NCI-H146 (cell line): Measurements from ENCODE around the gene IL6.
"Not testable (repeated sequence)": the region's sequence is repeated elsewhere in the genome, so short reads cannot be mapped to it uniquely, and the experiment has no call there.

ENCODE experiments used
- DNase-seq: peaks from one replicate; lab custom pipeline; 2025; lab: John Stamatoyannopoulos, UW

The IL6 gene

GRCh38 chr7:22703978-22704610 is 22.9 kb upstream of the IL6 start:
- not testable (repeated sequence) for DNase-seq

- not testable (repeated sequence) for DNase-seq
Observed at GRCh38 chr7:22704722-22705121, 22.3 kb upstream of the IL6 start.

- DNase-seq: not testable (repeated sequence)
Observed at GRCh38 chr7:22705874-22706273, 21.1 kb upstream of the IL6 start.

- not testable (repeated sequence) for DNase-seq
Observed at GRCh38 chr7:22707026-22707691, 19.8 kb upstream of the IL6 start.

- DNase-seq: not testable (repeated sequence)
Observed at GRCh38 chr7:22708214-22708613, 18.8 kb upstream of the IL6 start.

- not testable (repeated sequence) for DNase-seq
Observed at GRCh38 chr7:22708677-22709061, 18.3 kb upstream of the IL6 start.

- not testable (repeated sequence) for DNase-seq
Observed at GRCh38 chr7:22709062-22709829, 17.8 kb upstream of the IL6 start.

GRCh38 chr7:22709857-22710256 is 17.1 kb upstream of the IL6 start:
- DNase-seq: no peak

- no peak for DNase-seq
Observed at GRCh38 chr7:22712999-22713398, 14.0 kb upstream of the IL6 start.

- peak; percentile 60 for DNase-seq
Observed at GRCh38 chr7:22713463-22713862, 13.5 kb upstream of the IL6 start.

- no peak for DNase-seq
Observed at GRCh38 chr7:22715969-22716368, 11.0 kb upstream of the IL6 start.

- DNase-seq: no peak
Observed at GRCh38 chr7:22717760-22718159, 9.2 kb upstream of the IL6 start.

- DNase-seq: no peak
Observed at GRCh38 chr7:22718200-22718711, 8.7 kb upstream of the IL6 start.

GRCh38 chr7:22718911-22719420 is 8.0 kb upstream of the IL6 start:
- DNase-seq: no peak

GRCh38 chr7:22720791-22721786 is 5.9 kb upstream of the IL6 start:
- DNase-seq: no peak

- no peak for DNase-seq
Observed at GRCh38 chr7:22722536-22723180, 4.3 kb upstream of the IL6 start.

- no peak for DNase-seq
Observed at GRCh38 chr7:22723181-22723601, 3.8 kb upstream of the IL6 start.

GRCh38 chr7:22723637-22724036 is 3.4 kb upstream of the IL6 start:
- no peak for DNase-seq

- no peak for DNase-seq
Observed at GRCh38 chr7:22724861-22725260, 2.1 kb upstream of the IL6 start.

GRCh38 chr7:22725585-22725984 is 1.4 kb upstream of the IL6 start:
- no peak for DNase-seq
